Activated naive CD8-positive, alpha-beta T cell treated with anti-CD3 and anti-CD28 coated beads, Interleukin-2, amount 50 U/mL, for 16 hours (primary cell): ENCODE results near the gene FNDC5.

Experiments
- DNase-seq: peaks from one replicate; pipeline ENCODE4 v3.0.0-alpha.2; 2020; ENCODE audit warnings: low read depth, low spot score

The FNDC5 gene

DNA sequence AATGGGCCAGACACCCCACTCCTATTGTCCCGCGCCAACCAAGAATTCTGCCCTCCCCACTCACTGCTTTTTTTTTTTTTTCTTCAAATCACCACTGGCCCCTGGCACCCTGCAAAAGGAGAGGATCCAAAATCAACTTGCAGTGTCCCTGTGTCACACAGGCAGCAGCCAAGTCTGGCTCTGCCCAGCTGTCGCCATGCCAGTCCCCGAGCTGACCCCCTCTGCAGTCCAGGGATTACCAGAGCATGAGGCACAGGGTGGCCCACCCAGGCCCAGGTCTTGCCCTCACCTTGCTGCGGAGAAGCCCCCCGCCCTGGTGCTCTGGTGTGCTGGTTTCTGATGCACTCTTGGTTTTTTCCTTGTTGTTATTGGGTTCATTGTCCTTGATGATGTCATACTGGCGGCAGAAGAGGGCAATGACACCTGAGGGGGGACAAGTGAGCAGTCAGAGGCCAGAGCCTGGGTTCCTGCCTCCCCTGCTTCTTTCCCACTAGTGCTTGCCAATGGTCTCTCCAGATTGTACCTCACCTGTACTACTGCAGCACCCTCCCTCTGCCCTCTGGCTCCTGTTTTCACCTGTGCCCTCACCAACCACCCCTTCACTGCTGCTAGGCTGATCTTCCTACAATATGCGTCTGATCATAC, 6.2 kb downstream of the FNDC5 start:
- DNase-seq = no peak

DNA sequence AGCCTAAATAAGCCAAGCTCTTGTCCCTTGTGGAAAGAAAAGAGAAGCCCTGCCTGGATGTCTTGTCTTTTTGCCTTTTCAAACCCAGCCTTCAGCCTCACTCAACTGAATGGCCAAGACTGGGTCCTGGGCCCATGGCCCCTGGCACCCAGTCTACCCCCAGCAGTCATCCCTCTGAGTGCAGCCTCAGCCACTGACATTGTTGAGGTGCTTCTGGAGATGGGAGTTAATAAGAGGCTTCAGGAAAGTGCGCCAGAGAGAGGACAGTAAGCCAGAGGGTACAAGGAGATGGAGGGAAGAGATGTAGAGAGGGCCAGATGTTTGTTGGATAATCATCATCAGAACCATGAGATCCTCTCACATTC, 6.8 kb downstream of the FNDC5 start:
- no peak for DNase-seq

DNA sequence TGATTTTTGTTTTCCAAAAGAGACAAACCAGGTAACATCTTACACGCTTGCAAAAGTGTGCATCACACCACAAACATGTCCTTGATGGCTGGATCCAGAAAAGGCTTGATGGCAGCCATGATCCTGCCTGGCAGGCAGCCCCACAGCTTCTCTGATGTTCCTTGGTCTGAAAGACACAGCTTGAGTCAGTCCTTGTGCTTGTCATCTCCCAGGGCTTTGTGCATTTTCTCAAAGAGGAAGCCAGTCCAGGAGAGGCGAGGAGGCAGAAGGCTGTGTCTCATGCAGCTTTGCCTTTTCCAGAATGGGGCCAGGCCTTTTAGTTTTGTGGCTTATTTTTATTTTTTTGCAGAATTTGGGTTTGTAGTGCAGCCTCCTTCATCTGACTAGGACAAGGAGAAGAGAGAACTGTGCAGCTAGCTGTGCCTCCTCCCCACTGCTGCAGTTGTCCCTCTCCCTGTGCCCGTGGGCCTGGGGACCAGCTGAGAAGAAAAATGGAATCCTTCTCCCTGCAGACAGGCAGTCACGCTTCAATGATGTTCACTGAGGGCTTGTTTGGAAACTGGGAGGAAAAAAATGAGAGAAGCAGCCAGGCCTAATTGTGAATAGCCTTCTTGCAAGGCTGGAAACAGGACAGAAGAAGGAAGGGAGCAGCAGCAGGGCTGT, 7.4 kb downstream of the FNDC5 start:
- no peak for DNase-seq

DNA sequence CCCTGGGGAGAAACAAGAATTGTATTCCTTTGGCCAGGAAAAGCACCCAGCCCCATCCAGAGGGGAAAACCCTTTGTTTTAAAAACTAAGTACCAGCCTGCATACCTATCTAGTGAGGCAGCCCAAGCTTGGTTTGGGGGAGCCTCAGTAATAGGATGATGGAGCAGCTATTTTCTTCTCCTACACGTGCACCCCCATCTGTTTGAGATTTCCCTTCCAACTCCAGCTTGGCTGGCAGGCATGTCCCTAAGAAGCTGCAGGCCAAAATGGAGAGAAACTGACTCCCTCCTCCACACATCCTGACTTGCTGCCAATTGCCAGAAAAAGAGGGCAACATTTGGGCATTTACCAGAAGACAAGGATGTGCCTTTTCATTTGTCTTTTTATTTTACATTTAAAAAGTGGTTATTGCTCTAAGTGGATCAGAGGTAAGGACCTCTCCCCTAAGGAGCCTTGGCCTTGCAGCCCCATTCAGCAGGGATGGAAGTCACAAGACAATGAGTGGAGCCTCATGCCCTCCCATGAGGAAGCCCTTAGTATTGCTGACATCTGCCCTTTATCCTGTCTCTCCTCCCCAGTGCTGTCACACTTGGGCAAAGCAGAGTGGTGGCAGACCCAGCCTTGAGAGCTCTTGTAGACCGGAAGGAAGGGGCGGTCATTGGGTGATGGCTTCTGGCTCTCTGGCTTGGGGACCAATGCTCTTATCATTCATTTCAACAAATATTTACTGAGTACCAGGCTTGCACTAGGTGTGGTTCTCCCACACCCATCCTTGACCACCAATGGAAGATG, 8.6 kb downstream of the FNDC5 start:
- no peak for DNase-seq

DNA sequence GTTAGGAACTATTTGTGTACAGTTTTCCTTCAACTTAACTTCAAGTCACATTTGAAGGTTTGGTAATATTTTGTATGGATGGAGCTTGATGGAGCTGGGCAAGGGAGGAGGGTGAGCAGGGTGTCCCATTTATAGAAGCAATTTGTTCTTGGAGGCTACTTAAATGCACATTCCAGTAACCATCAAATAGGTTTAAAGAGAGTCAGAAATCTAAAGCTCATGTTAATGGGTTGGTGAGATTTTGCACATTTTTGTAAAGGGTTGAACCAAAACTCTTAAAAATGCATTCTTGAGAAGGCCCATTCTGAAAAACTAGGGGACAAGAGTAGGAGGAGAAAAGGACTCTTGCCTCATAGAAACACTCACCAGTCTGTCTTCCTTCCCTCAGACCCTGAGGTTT, 10.1 kb downstream of the FNDC5 start:
- no peak for DNase-seq

DNA sequence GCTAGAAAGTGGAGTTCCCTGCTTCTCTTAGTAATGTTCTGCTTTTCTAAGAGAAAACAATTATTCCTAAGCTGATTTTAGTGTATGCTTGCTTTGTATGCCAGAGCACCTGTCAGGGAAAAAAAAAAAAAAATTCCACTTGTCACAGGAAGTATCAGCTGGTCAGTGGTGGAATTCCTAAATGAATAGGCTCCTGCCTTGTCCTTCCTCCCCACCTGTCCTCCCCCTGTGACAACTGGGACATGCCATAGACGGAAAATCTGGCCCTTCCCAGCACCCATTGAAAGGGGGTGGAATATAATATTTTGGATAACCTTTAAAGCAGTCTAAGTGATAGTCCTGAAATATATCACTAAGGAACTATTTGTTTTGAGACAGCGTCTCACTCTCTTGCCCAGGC, 10.8 kb downstream of the FNDC5 start:
- no peak for DNase-seq

DNA sequence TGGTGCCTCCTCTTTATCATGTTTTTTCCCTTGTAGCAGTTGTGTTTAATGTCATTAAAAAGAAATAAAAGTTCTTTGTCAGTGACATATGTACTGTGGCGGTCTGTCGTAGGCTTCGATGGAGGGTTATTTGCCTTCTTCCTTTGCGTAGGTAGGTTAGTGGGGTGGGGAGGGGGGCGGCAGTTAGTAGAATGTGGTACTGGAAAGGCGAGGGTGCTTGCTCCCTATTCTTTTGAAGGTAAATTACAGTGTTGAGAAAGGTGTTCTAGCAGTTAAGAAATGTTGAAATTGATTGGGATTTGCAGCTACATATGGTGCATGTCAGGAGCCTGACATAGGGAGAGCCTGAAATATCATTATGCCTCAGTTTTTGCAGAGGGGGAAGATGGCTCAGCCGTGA, 11.9 kb downstream of the FNDC5 start:
- no peak for DNase-seq

DNA sequence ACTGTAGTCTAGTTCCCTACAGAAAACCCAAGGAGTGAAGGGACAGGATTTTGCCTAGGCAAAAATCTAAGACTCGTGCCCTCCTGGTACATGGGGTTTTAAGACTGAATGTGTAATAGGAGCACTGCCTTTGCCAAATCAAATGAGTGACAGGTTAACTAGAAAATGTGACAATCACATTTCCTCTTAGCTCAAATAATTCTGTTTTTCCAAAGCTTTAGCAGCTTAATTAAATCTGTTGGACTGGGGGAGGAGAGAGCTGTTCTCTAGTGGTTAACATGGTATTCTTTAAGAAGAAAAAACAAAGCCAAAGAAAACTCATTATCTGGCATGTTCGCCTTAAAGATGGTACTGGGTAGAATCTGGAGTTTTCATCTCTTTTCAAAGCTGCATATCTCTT, 12.6 kb downstream of the FNDC5 start:
- no peak for DNase-seq

DNA sequence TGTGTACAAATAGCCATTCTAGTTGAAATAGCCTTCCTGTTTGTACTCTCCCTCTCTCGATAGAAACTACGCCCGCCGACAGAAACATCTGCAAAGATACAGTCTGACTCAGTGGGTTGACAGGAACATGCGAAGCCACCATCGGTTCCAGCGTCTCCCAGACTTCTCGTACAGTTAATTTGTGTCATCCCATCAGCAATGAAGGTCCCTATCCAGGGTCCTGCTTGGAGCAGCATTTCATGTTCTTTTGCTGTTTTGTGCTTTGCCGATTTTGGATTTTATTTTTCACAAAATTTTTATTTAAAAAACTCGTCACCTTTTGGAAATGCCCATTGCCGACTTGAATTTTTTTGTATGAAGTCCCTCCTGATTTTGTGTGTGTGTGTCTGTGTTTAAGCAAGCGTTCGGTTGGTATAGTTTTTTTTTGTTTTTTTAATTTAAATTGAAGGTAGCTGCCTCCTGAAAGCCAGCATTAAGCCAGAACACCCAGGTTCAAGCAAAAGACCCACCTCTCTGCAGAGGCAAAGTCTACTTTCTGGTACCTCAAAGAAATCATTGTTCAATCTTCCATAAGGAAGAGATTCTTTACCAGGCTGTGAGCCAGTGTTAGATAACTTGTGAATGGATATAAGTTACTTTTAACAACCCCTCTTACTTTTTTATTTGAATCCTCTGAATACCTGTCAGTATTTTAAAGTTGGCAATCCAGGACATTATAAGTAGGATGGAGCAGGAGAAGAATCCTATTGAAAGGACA, 14.7 kb downstream of the FNDC5 start:
- DNase-seq = no peak

DNA sequence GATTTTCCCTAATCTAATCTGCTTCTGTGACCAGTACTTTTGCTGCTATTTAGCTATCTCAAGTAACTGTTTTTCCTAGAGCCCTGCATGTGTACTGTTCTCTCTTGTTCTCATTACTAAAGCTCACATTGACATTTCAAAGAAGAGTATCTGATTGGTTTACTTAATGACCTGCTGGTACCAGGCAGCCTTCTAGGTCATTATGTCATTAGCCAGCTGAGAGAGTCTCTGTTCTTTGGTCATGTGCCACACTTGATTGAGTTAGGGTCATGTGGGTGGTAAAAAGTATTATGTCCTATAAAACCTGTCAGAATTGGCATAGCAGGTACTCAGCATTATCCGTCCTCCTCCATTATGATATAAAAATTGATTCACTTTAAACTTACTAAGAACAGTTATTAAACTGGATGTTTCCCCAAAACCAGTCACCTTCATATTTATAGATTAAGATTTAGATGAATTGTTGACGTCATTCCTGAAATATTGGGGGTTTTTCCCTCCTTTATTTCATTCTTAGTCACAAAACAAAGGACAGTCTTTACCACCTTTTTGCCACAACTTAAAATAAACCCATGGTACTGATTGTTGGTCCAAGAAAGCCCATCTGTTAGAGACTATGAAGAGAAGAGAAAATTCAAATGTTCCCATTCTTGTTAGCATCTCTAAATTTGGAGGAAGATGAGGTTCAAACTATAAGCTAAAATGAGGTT, 22.2 kb downstream of the FNDC5 start:
- DNase-seq = no peak

DNA sequence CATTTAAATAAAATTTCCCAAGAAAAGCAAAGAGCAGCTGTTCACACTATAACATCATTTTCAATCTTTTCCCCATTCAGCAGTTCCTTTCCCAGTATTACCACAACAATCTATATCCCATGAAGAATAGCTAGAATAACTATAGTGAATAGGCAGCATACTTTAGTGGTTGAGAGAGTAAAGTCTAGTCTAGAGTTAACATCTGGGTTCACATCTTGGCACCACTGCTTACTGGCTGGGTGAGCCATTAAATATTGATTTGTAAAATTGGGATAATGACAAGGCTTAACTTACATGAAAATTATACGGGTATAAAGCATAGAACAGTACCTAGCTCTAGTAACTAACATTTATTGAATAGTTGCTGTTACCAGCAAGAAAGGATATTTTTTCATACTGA, 38.8 kb downstream of the FNDC5 start:
- DNase-seq = no peak

DNA sequence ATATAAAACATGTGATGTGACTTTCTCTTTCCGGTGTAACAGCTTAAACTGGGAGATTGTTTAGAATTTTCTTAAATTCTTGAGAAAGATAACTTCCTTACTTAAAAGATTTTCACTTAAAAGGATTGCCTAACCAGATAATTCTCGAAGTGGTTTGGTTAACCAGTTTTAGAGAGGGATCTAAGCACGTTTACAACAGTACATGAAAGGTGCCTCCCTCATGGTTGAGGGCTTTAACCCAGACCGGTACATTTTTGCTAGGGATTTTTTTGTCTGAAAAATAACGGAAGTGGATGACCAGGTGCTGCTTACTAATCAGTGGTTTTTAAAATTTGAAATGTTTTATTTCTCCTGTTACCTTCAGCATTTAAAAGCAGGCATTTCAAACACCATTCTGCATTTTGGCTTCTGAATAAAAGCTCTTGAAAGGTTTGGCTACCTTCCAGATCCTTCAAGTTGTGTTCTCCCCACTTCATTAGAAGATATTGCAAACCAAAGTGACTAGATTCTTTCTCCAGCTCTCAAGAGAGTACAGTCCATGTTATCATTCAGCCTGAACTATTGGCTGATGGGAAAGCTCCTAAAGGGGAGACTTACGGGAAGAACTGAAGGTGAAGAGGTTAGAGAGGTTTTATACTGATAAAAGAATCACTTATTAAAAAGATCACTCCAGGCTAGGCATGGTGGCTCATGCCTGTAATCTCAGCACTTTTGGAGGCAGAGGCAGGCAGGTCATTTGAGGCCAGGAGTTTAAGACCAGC, 40.4 kb downstream of the FNDC5 start:
- DNase-seq = no peak

DNA sequence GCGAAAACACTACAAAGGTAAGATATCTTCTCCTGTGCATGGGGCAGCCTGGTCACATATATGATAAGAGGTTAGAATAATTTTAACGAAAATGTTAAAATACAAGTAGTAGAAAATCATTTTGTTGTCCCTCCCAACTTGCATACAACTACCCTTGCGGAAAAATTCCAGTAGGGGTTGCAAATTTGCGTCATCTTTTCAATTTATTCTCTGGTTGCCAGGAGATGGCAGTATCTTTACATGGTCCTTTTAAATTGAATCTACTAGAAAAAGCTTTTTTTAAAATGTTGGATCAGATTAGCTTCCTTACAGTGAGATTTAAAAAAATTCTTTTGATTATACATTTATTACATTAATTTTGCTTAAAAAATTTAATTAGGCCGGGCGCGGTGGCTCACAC, 42.4 kb downstream of the FNDC5 start:
- DNase-seq = no peak

DNA sequence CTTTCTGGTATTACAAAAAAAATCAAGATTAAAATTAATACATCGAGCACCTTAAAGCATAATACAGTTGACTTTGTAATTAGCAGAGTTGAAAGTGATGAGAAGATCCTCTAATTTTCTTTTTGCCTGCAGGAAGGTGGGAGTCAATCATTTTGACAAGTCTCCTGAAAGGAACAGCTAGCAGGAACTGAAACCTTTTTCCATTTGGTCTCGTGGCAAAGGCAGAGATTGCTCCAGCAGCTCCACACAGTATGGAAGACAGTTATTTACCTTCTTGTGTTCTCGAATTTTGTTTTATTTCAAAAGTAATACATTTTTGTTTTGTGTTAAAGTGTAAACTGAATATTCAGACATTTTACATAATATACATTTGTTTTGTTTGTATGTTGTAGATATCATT, 45.5 kb downstream of the FNDC5 start:
- DNase-seq = no peak

DNA sequence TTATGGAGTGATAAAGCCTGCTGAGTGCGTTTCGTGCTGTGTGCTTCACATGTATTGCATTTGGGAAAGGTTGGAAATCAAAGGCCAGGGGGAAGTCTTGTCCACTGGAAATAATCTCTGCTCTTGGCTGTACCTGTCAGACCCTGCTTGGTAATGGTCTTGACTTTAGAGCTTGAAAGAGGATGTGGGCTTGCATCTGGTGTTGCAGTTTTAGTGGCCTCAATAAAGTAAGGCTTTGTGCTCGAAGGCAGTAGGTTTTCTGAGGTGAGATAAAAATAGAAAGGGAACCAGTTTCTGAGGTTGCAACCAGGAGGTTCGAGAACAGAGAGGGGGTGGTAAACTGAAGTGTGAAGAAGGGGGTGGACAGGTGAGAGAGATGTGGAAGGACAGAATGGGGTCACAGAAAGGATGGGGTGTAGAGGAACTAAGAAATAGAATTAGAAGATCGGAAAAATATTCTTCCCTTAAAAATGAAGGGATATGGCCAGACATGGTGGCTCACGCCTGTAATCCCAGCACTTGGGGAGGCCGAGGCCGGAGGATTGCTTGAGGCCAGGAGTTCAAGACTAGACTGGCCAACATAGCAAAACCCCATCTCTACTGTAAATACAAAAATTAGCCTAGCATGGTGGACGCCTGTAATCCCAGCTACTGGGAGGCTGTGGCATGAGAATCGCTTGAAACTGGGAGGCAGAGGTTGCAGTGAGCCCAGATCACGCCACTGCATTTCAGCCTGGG, 51.7 kb downstream of the FNDC5 start:
- no peak for DNase-seq

DNA sequence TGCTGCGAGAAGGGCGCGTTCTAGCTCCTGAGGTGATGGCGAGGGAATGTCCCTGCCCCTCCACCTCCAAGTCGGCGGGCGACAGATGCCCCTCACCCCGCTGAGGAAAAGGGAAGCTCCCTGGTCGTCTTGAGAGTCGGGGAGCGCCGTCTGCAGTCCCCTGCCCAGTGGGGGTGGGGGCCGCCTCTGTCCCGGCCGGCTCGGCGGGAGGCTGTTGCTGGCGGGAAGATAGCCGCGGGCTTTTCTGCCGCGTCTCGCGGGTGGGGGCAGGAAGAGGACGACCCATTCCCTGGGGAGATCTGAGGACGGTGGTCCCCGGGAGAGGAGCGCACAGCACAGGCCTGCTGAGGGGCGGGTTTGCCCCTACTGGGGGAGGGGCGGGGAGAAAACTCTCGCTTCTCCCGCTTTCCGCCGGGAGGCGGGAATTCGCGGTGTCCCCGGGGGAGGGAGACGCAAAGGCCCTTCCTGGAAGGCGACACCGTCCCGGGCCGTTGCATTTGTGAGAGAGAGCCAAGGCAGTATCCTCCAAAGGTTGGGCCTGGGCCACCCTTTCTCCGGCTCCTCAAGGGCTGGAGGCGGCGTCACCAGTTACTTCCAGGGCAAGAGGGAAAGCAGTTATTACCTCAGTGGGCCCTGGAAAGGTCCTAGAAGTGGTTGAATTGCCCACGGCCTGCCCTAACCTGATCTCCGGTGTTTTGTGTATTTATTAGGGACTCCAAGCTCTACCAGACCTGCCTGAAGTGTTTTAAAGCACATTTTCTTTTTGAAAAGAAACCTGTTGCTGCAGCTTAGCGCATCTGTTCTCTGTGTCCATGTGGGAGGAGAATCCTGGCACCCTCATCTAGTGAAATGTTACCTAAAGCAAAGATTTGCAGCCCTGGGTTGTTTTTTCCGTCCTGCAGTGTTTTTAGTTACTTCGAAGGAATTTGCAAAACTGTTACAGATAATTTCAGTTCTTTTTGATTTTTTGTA, 52.6 kb downstream of the FNDC5 start:
- no peak for DNase-seq

DNA sequence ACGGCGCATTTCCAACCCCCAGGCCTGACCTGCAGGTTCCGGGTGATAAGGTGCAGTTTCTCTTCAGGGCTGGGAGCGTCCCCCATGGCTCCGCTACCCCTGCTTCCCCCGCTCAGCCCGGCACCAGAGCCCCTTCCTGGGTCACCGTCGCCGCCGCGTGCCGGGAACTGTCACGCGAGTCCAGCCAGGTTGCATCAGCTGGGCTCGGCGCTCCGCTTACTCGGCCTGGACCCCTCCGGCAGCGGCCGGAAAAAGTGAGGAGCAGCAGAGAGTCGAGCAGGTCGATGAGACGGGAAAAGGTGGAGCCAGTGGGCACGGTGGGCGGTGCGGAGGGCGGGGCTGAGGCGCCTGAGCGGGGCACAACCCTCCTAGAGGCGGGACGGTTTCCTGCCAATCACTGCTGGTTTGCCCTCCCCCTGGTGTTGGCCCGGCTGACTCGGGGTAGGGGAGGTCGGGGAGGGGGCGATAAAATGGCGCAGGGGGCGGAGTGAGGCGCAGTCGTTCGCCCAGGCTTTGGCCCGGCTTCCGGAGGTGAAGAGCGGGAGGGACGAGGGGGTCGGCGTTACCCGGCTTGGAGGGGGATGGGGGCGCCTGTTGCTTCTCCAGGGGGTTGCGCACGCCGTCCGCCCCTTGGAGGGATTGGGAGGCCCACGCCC, 53.4 kb downstream of the FNDC5 start, which contains the start of the genes S100PBP and YARS1:
Gene S100PBP, plus strand, starts transcription at position 495 of the 656 bp plus-strand sequence. CDS start 8,447 bp downstream, outside the sequence.
Gene YARS1, minus strand, starts transcription at position 200 of the 656 bp plus-strand sequence. Its CDS starts 114 bp downstream, at position 86.
- DNase-seq = peak; percentile 99

DNA sequence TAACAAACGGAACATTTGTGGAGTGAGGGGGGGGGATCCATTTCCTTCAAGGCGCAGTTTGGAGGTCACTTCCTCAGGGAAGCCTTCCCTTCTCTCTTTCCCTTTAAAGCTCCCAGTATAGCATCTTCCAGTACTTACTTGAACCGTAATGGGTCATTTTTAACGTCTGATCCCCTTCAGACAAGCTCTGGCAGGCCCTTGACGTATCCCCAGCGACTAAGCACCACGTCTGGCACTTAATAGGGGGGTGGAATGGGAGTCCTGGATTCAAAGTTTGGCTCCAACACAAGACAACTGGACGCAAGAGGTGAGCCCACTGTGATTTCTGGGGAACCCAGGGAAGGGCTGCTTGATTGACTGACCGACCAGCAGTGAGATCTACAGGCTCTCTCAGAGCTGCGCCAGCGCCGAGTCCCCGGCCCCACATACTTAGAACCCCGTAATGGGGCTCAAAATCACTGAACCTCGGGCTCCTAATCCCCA, 54.0 kb downstream of the FNDC5 start:
- DNase-seq = no peak
